ENCODE results near the gene LMF2.

LMF2 gene

DNA sequence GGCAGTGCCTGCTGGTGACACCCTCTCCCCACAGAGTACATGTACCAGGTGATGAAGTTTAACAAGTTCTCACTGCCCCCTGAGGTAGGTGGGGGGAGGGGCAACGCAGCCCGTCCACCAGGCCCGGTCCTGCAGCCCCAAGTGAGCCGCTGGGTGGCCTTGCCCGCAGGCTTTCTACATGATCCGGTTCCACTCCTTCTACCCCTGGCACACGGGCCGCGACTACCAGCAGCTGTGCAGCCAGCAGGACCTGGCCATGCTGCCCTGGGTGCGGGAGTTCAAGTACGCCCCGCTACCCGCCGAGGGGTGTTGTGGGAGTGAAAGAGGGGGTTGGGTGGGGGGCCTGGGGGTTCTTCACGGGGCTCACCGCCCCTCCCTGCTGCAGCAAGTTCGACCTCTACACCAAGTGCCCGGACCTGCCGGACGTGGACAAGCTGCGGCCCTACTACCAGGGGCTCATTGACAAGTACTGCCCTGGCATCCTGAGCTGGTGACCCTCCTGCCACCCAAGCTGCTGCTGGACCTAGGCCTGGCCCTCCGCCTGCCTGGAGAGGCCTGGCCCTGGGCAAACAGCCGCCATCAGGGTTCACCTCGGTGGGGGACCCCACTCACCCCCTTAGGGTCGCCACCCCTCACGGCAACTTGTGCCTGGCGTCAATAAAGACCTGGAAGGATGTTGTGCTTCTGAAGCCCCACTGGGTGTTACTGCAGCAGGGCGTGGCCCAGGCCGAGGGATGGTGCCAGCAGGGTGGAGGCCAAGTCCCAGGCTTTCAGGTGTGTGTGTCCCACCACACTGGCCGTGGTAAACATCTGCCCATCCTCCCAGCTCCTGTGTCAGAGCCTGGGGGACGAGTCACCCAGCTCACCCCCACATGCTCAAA, 17.9 kb downstream of the LMF2 start:
- H3F3A ChIP-seq (ENCODE audit: insufficient read depth), result peaks cover 7% of the 10 kb centered on the region; the same call in 1 of the 2 replicates
- no peaks in the 10 kb centered on the region for H3K27me3 ChIP-seq (ENCODE audit: low read length)
- H2AFZ ChIP-seq (ENCODE audit: low read depth, low read length, severe bottlenecking), result no peak overlapping the region
- no peaks in the 10 kb centered on the region for H4K20me1 ChIP-seq (ENCODE audit: low read depth, low read length)
- no peak overlapping the region for H3K9ac ChIP-seq (ENCODE audit: low read length)
- no peaks in the 10 kb centered on the region for H3K9me2 ChIP-seq (replicated peaks; ENCODE audit: insufficient read depth, low read length)
- H3K36me3 ChIP-seq (ENCODE audit: low read length), result no peaks in the 10 kb centered on the region
- H3K4me3 ChIP-seq (ENCODE audit: insufficient read depth, low read length, poor library complexity, severe bottlenecking), result no peak overlapping the region
- no peak overlapping the region for H3K27ac ChIP-seq (ENCODE audit: low read depth, low read length)
- H3K4me2 ChIP-seq (ENCODE audit: low read depth, low read length, poor library complexity, severe bottlenecking), result no peak overlapping the region
- no peaks in the 10 kb centered on the region for H3K79me2 ChIP-seq (ENCODE audit: insufficient read depth, low read length)
- no peaks in the 10 kb centered on the region for H3K9me3 ChIP-seq (ENCODE audit: insufficient read depth, low read length)
- TF ChIP-seq, protein P1, sequence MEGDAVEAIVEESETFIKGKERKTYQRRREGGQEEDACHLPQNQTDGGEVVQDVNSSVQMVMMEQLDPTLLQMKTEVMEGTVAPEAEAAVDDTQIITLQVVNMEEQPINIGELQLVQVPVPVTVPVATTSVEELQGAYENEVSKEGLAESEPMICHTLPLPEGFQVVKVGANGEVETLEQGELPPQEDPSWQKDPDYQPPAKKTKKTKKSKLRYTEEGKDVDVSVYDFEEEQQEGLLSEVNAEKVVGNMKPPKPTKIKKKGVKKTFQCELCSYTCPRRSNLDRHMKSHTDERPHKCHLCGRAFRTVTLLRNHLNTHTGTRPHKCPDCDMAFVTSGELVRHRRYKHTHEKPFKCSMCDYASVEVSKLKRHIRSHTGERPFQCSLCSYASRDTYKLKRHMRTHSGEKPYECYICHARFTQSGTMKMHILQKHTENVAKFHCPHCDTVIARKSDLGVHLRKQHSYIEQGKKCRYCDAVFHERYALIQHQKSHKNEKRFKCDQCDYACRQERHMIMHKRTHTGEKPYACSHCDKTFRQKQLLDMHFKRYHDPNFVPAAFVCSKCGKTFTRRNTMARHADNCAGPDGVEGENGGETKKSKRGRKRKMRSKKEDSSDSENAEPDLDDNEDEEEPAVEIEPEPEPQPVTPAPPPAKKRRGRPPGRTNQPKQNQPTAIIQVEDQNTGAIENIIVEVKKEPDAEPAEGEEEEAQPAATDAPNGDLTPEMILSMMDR (IDR thresholded peaks at IDR 0.05; ENCODE audit: insufficient read depth, low read length, poor library complexity, severe bottlenecking), result no peak
- no peak for TF ChIP-seq EZH2phosphoT487 (conservative IDR thresholded peaks at IDR 0.05; ENCODE audit: low read length)

DNA sequence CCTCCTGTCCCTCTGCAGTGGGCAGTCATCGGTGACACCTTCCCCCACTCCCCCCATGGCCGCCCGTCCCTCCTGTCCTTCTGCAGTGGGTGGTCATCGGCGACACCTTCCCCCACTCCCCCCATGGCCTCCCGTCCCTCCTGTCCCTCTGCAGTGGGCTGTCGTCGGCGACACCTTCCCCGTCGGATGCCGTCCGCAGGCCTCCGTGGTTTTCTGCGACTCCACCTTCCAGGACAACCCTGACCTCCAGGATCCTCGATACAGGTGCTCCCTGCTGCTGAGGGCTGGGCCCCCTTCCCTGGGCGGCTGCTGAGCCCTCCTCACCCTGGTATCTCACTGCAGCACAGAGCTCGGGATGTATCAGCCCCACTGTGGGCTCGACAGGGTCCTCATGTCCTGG, 18.6 kb downstream of the LMF2 start:
- H3K79me2 ChIP-seq (ENCODE audit: insufficient read depth, low read length), result no peaks in the 10 kb centered on the region
- no peak overlapping the region for H3K9ac ChIP-seq (ENCODE audit: low read length)
- H3K36me3 ChIP-seq (ENCODE audit: low read length), result no peaks in the 10 kb centered on the region
- no peaks in the 10 kb centered on the region for H3K9me2 ChIP-seq (replicated peaks; ENCODE audit: insufficient read depth, low read length)
- no peak for TF ChIP-seq EZH2phosphoT487 (conservative IDR thresholded peaks at IDR 0.05; ENCODE audit: low read length)
- TF ChIP-seq, protein P1 (IDR thresholded peaks at IDR 0.05; ENCODE audit: insufficient read depth, low read length, poor library complexity, severe bottlenecking), result no peak
- no peak overlapping the region for H2AFZ ChIP-seq (ENCODE audit: low read depth, low read length, severe bottlenecking)
- H3K27ac ChIP-seq (ENCODE audit: low read depth, low read length), result no peak overlapping the region
- H3F3A ChIP-seq (ENCODE audit: insufficient read depth), result peaks cover 7% of the 10 kb centered on the region; the same call in 1 of the 2 replicates
- no peaks in the 10 kb centered on the region for H4K20me1 ChIP-seq (ENCODE audit: low read depth, low read length)
- H3K27me3 ChIP-seq (ENCODE audit: low read length), result no peaks in the 10 kb centered on the region
- no peak overlapping the region for H3K4me3 ChIP-seq (ENCODE audit: insufficient read depth, low read length, poor library complexity, severe bottlenecking)
- H3K4me2 ChIP-seq (ENCODE audit: low read depth, low read length, poor library complexity, severe bottlenecking), result no peak overlapping the region
- no peaks in the 10 kb centered on the region for H3K9me3 ChIP-seq (ENCODE audit: insufficient read depth, low read length)

DNA sequence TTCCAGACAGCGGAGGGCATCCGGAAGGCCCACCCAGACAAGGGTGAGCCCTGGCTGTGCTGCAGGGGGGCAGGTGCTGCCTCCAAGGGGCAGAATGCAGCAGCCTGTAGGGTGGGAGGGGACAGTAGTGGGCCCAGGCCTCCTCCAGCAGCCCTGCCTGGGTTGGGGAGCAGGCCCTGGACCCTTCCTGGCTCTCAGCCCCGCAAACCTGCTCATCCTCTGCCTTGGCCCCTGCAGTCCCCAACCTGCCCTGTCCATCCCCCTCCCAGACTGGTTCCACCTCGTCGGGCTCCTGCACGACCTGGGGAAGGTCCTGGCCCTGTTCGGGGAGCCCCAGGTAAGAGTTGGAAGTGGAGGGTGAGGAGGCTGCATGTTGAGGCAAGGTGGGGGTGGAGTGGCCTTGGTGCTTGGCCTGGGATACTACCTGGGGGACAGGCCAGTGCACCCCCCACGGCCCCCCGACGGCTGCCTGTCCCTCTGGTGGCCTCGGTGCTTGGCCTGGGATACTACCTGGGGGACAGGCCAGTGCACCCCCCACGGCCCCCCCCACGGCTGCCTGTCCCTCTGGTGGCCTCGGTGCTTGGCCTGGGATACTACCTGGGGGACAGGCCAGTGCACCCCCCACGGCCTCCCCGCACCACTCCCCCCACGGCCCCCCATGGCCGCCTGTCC, 19.4 kb downstream of the LMF2 start:
- Histone ChIP-seq H2AFZ (ENCODE audit: low read depth, low read length, severe bottlenecking) (no peak overlapping the region), H3K9me3 (ENCODE audit: insufficient read depth, low read length) (no peaks in the 10 kb centered on the region), H3K27me3 (ENCODE audit: low read length) (no peaks in the 10 kb centered on the region), H4K20me1 (ENCODE audit: low read depth, low read length) (no peaks in the 10 kb centered on the region), H3K9me2 (replicated peaks; ENCODE audit: insufficient read depth, low read length) (no peaks in the 10 kb centered on the region), H3K36me3 (ENCODE audit: low read length) (no peaks in the 10 kb centered on the region), H3K4me3 (ENCODE audit: insufficient read depth, low read length, poor library complexity, severe bottlenecking) (no peak overlapping the region), H3K79me2 (ENCODE audit: insufficient read depth, low read length) (no peaks in the 10 kb centered on the region), H3K27ac (ENCODE audit: low read depth, low read length) (no peak overlapping the region), H3K4me2 (ENCODE audit: low read depth, low read length, poor library complexity, severe bottlenecking) (no peak overlapping the region), H3K9ac (ENCODE audit: low read length) (no peak overlapping the region), H3F3A (ENCODE audit: insufficient read depth) (peaks cover 7% of the 10 kb centered on the region; the same call in 1 of the 2 replicates)
- TF ChIP-seq, protein P1 (IDR thresholded peaks at IDR 0.05; ENCODE audit: insufficient read depth, low read length, poor library complexity, severe bottlenecking), result no peak
- no peak for TF ChIP-seq EZH2phosphoT487 (conservative IDR thresholded peaks at IDR 0.05; ENCODE audit: low read length)
